Thyroid gland (tissue), 4 donors: ENCODE measurements around the gene BACE1. TPM values are rescaled to one million over a fixed set of nuclear protein-coding genes. Genes with fewer than 3 reads are reported as not detected.

Experiments
- DNase-seq, 2 donors: peaks; one replicate each; pipeline ENCODE4 v3.0.0-alpha.2; 2019
- H3K27ac ChIP-seq, 3 donors: fragments of 200-600 bp; sonication (generic); 1 replicate in 2 of 3; 2 replicates in 1 of 3; pipeline ENCODE4 v1.5.1; 2016 to 2019; ENCODE audit warnings: mild to moderate bottlenecking in 1 of 3, moderate library complexity in 1 of 3
- H3K27me3 ChIP-seq: fragments of 200-600 bp; sonication (generic); one replicate; pipeline ENCODE4 v1.5.1; 2019
- H3K36me3 ChIP-seq, 2 donors: fragments of 200-600 bp; sonication (generic); one replicate each; pipeline ENCODE4 v1.5.1; 2016 to 2019
- H3K4me1 ChIP-seq, 2 donors: fragments of 200-600 bp; sonication (generic); one replicate each; pipeline ENCODE4 v1.5.1; 2017 to 2019
- H3K4me3 ChIP-seq, 3 donors: fragments of 200-600 bp; sonication (generic); replicated peaks in 1 of 3; 1 replicate in 2 of 3; 2 replicates in 1 of 3; pipeline ENCODE4 v1.5.1; 2016; ENCODE audit warnings: mild to moderate bottlenecking in 1 of 3
- H3K9me3 ChIP-seq: fragments of 200-600 bp; sonication (generic); one replicate; pipeline ENCODE4 v1.5.1; 2017
- POLR2A ChIP-seq, 2 donors: fragments of 450-650 bp; IDR thresholded peaks; one replicate each; pipeline ENCODE4 v1.6.1; 2017; ENCODE audit warnings: antibody characterized with exemption in 2 of 2, mild to moderate bottlenecking in 2 of 2, moderate library complexity in 1 of 2
- WGBS, 2 donors: methylation state at CpG; one replicate each; pipeline ENCODE4 v1.1.5; 2017; 5-methylcytosine and 5-hydroxymethylcytosine counted together
- intact Hi-C: fragments of 100-400 bp; cut with DNase I; formaldehyde crosslinking; loops from one replicate; pipeline ENCODE4 v1.15.1; 2023
- total RNA-seq, 4 donors: library from RNA; depleted of rRNA; stranded (reverse); fragments of >200 nt; gene quantifications; one replicate each; pipeline ENCODE4 v1.2.3, GENCODE V29; 2016
- TF ChIP-seq, protein P1 (sequence below), 6 experiments: fragments of 200-600 bp in 3 of 6; fragments of 450-650 bp in 3 of 6; sonication (generic) in 3 of 6; IDR thresholded peaks; one replicate each; pipeline ENCODE4 v1.5.1; 2016 to 2019; ENCODE audit warnings: antibody characterized with exemption in 6 of 6, mild to moderate bottlenecking in 2 of 6, inconsistent platforms in 1 of 6, moderate library complexity in 1 of 6

Gene BACE1
- total RNA-seq, 4 donors from 2014 or later = 17.6 to 28.4 (median 21.4) TPM

GRCh38 chr11:117287668-117288067, 28.4 kb downstream of the BACE1 start:
- no peak for DNase-seq
- Histone ChIP-seq H3K27me3 (no peaks in the 10 kb centered on the region), H3K4me1 (peaks cover 0 to 3% of the 10 kb centered on the region in 2 donors), H3K27ac (no peak overlapping the region), H3K4me3 (no peak overlapping the region), H3K9me3 (no peaks in the 10 kb centered on the region), H3K36me3 (peaks cover 42 to 44% of the 10 kb centered on the region in 2 donors)
- TF ChIP-seq, protein P1, sequence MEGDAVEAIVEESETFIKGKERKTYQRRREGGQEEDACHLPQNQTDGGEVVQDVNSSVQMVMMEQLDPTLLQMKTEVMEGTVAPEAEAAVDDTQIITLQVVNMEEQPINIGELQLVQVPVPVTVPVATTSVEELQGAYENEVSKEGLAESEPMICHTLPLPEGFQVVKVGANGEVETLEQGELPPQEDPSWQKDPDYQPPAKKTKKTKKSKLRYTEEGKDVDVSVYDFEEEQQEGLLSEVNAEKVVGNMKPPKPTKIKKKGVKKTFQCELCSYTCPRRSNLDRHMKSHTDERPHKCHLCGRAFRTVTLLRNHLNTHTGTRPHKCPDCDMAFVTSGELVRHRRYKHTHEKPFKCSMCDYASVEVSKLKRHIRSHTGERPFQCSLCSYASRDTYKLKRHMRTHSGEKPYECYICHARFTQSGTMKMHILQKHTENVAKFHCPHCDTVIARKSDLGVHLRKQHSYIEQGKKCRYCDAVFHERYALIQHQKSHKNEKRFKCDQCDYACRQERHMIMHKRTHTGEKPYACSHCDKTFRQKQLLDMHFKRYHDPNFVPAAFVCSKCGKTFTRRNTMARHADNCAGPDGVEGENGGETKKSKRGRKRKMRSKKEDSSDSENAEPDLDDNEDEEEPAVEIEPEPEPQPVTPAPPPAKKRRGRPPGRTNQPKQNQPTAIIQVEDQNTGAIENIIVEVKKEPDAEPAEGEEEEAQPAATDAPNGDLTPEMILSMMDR (IDR thresholded peaks at IDR 0.05) = no peak
- TF ChIP-seq POLR2A (IDR thresholded peaks at IDR 0.05) = no peak
- intact Hi-C loops = no loop called here
- WGBS, 2 donors = 90 to 92% methylated on average over 3 of the region's 3 CpGs

- Histone ChIP-seq H3K4me3 (no peak overlapping the region), H3K4me1 (peaks cover 0 to 3% of the 10 kb centered on the region in 2 donors), H3K27me3 (no peaks in the 10 kb centered on the region), H3K9me3 (no peaks in the 10 kb centered on the region), H3K36me3 (peaks cover 46 to 52% of the 10 kb centered on the region in 2 donors), H3K27ac (no peak overlapping the region)
- WGBS, 2 donors = 55 to 61% methylated on average over 2 of the region's 2 CpGs
- intact Hi-C loops = no loop called here
- TF ChIP-seq POLR2A (IDR thresholded peaks at IDR 0.05) = no peak
- TF ChIP-seq, protein P1 (IDR thresholded peaks at IDR 0.05) = no peak
- no peak for DNase-seq
Observed at GRCh38 chr11:117286588-117286987, 29.5 kb downstream of the BACE1 start.

DNA sequence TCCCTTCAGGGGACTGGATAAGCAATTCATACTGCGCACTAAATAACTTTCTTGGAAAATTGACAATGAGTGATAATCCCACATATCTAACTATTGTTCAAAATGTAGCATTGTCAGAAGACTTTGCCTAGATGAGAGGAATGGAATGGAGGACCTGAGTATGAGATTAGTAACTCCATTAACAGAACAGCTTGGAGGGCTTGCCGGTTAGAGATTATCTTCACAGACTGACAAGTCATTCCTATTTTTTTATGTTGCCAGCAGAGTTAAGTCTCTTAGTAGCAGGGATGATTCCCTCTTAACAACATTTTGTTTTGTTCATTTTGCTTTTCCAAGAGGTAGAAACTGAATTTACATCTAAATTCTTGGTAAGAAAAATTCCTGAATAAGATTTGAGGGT, 32.0 kb downstream of the BACE1 start:
- H3K27ac ChIP-seq = no peak overlapping the region
- H3K4me1 ChIP-seq = peaks cover 0 to 3% of the 10 kb centered on the region in 2 donors
- H3K9me3 ChIP-seq = no peaks in the 10 kb centered on the region
- H3K27me3 ChIP-seq = no peaks in the 10 kb centered on the region
- intact Hi-C loops = no loop called here
- no peak for DNase-seq
- 98 to 100% methylated on average over 2 of the region's 2 CpGs for WGBS, 2 donors
- peaks cover 27 to 35% of the 10 kb centered on the region in 2 donors for H3K36me3 ChIP-seq
- no peak for TF ChIP-seq POLR2A (IDR thresholded peaks at IDR 0.05)
- TF ChIP-seq, protein P1 (IDR thresholded peaks at IDR 0.05) = no peak
- H3K4me3 ChIP-seq = no peak overlapping the region

DNA sequence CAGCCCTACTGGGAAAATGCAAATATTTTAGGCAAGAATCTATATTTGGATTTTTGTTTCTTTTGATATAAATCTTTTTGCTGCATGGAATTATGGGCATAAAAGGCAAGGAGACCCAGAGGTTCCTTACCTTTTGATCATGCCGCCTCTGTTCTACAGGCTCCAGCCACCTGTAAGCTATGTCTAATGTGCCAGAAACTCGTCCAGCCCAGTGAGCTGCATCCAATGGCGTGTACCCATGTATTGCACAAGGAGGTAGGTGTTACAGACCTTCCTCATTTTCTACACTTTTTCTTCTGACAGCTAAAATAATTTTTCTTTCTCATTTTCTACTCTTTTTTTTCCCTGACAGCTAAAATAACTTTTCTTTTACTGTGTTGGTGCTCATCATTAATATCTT, 33.1 kb downstream of the BACE1 start:
- Histone ChIP-seq H3K4me3 (no peak overlapping the region), H3K27ac (no peak overlapping the region), H3K36me3 (peaks cover 24 to 34% of the 10 kb centered on the region in 2 donors), H3K4me1 (peaks cover 0 to 3% of the 10 kb centered on the region in 2 donors), H3K9me3 (no peaks in the 10 kb centered on the region), H3K27me3 (no peaks in the 10 kb centered on the region)
- peak; percentile 8 to 19 for DNase-seq
- intact Hi-C loops = no loop called here
- WGBS, 2 donors = 73 to 82% methylated on average over 3 of the region's 3 CpGs
- TF ChIP-seq, protein P1 (IDR thresholded peaks at IDR 0.05) = no peak
- no peak for TF ChIP-seq POLR2A (IDR thresholded peaks at IDR 0.05)

DNA sequence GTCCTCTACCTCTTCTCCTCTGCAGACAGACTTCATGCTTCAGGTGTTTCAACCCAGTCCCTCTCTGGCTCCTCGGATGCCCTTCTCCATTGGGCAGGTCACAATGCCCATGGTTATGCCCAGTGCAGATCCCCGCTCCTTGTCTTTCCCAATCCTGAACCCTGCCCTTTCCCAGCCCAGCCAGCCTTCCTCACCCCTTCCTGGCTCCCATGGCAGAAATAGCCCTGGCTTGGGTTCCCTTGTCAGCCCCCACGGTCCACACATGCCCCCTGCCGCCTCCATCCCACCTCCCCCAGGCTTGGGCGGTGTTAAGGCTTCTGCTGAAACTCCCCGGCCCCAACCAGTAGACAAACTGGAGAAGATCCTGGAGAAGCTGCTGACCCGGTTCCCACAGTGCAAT, 34.2 kb downstream of the BACE1 start:
- no peaks in the 10 kb centered on the region for H3K9me3 ChIP-seq
- H3K27ac ChIP-seq = no peak overlapping the region
- H3K4me1 ChIP-seq = peaks cover 0 to 3% of the 10 kb centered on the region in 2 donors
- WGBS, 2 donors = 95 to 97% methylated on average over 7 of the region's 7 CpGs
- TF ChIP-seq, protein P1 (IDR thresholded peaks at IDR 0.05) = no peak
- no peak for TF ChIP-seq POLR2A (IDR thresholded peaks at IDR 0.05)
- H3K4me3 ChIP-seq = no peak overlapping the region
- intact Hi-C loops = no loop called here
- no peak for DNase-seq
- no peaks in the 10 kb centered on the region for H3K27me3 ChIP-seq
- H3K36me3 ChIP-seq = peaks cover 24 to 34% of the 10 kb centered on the region in 2 donors
